GM19099 (cell line): ENCODE measurements around the gene RNASEH2C.

ENCODE experiments used
- POLR2A ChIP-seq: IDR thresholded peaks from 3 replicates; pipeline ENCODE4 v1.6.1; 2011; ENCODE audit warnings: low read depth; ENCODE audit not compliant: insufficient read length; ENCODE audit errors: extremely low read depth

Gene RNASEH2C

GRCh38 chr11:65720211-65720934 lies at the start of gene RNASEH2C:
Gene RNASEH2C, minus strand, starts transcription at chr11:65720798. Its CDS starts 40 bp downstream, at chr11:65720758.
- peak; percentile 91 for TF ChIP-seq POLR2A

- no peak for TF ChIP-seq POLR2A
These were observed 46.8 kb upstream of the RNASEH2C start for GRCh38 chr11:65767406-65767805.

- no peak for TF ChIP-seq POLR2A
These were observed 45.9 kb upstream of the RNASEH2C start for GRCh38 chr11:65766535-65766934.

GRCh38 chr11:65764434-65764833 lies 43.8 kb upstream of the RNASEH2C start:
- TF ChIP-seq POLR2A, result no peak

- no peak for TF ChIP-seq POLR2A
These were observed 24.5 kb upstream of the RNASEH2C start for GRCh38 chr11:65745049-65745448.

GRCh38 chr11:65744699-65745042 lies 24.1 kb upstream of the RNASEH2C start:
- no peak for TF ChIP-seq POLR2A

- no peak for TF ChIP-seq POLR2A
These were observed 23.6 kb upstream of the RNASEH2C start for GRCh38 chr11:65744026-65744698.

- TF ChIP-seq POLR2A, result no peak
These were observed 23.1 kb upstream of the RNASEH2C start for GRCh38 chr11:65743681-65744025.

- no peak for TF ChIP-seq POLR2A
These were observed 21.8 kb upstream of the RNASEH2C start for GRCh38 chr11:65742353-65742752.

- TF ChIP-seq POLR2A, result no peak
These were observed 20.6 kb upstream of the RNASEH2C start for GRCh38 chr11:65741185-65741584.

- no peak for TF ChIP-seq POLR2A
These were observed 18.4 kb upstream of the RNASEH2C start for GRCh38 chr11:65739022-65739421.

GRCh38 chr11:65736810-65737209 lies 16.2 kb upstream of the RNASEH2C start:
- no peak for TF ChIP-seq POLR2A

GRCh38 chr11:65730461-65730860 lies 9.9 kb upstream of the RNASEH2C start:
- no peak for TF ChIP-seq POLR2A

- TF ChIP-seq POLR2A, result no peak
These were observed 7.3 kb upstream of the RNASEH2C start for GRCh38 chr11:65727865-65728264.

GRCh38 chr11:65726660-65727059 lies 6.1 kb upstream of the RNASEH2C start:
- TF ChIP-seq POLR2A, result no peak

- TF ChIP-seq POLR2A, result no peak
These were observed 1.7 kb upstream of the RNASEH2C start for GRCh38 chr11:65722261-65722660.

- TF ChIP-seq POLR2A, result no peak
These were observed 757 bp downstream of the RNASEH2C start for GRCh38 chr11:65719871-65720210.
